ENCODE data around the gene TCTN3.

- TF ChIP-seq CTCF (conservative IDR thresholded peaks at IDR 0.05; ENCODE audit: low read depth, low read length) (no peak), RCOR1 (IDR thresholded peaks at IDR 0.05; ENCODE audit: insufficient replicate concordance, low read length) (no peak), MXI1 (IDR thresholded peaks at IDR 0.05; ENCODE audit: borderline replicate concordance, low read depth, low read length) (no peak), MAFK (IDR thresholded peaks at IDR 0.05; ENCODE audit: low read depth, low read length) (no peak), POLR2A (IDR thresholded peaks at IDR 0.05; ENCODE audit: low read depth, low read length) (no peak), RFX5 (IDR thresholded peaks at IDR 0.05; ENCODE audit: low read depth, low read length) (no peak), SMC3 (IDR thresholded peaks at IDR 0.05; ENCODE audit: low read depth, low read length) (no peak), CEBPB (IDR thresholded peaks at IDR 0.05; ENCODE audit: low read depth, low read length) (no peak), CHD1 (IDR thresholded peaks at IDR 0.05; ENCODE audit: low read depth, low read length) (no peak), BHLHE40 (IDR thresholded peaks at IDR 0.05; ENCODE audit: low read depth, low read length) (no peak), NFE2L2 (IDR thresholded peaks at IDR 0.05; ENCODE audit: low read depth, low read length) (no peak), USF2 (IDR thresholded peaks at IDR 0.05; ENCODE audit: low read depth, low read length) (no peak), MAZ (IDR thresholded peaks at IDR 0.05; ENCODE audit: borderline replicate concordance, low read depth, low read length) (no peak), RAD21 (IDR thresholded peaks at IDR 0.05; ENCODE audit: low read length) (no peak)
Observed at GRCh38 chr10:95644901-95645300, 48.8 kb downstream of the TCTN3 start.
